Omental fat pad (tissue), 4 donors: ENCODE measurements around the gene ZCWPW1. TPM values are rescaled to one million over a fixed set of nuclear protein-coding genes. Genes with fewer than 3 reads are reported as not detected.
A peak's percentile ranks its signal among the peaks of the same experiment; 100 is the strongest.
"Not testable (repeated sequence)": the region's sequence is repeated elsewhere in the genome, so short reads cannot be mapped to it uniquely, and the experiment has no call there.

ENCODE experiments used
- ATAC-seq: fragments of 150-250 bp; one replicate; pipeline ENCODE4 v1.9.1; 2016; ENCODE audit warnings: mild to moderate bottlenecking, moderate library complexity; ENCODE audit not compliant: low FRiP score
- DNase-seq: peaks from one replicate; pipeline ENCODE4 v3.0.0-alpha.2; 2019; ENCODE audit warnings: low spot score
- total RNA-seq, 4 donors: library from RNA; depleted of rRNA; stranded (reverse); fragments of >200 nt; gene quantifications; one replicate each; pipeline ENCODE4 v1.1.0, GENCODE V29; 2016
- TF ChIP-seq, protein P1 (sequence below), 3 donors: fragments of 450-650 bp; IDR thresholded peaks; one replicate each; pipeline ENCODE4 v1.5.1; 2016 to 2017; ENCODE audit warnings: antibody characterized with exemption in 3 of 3, mild to moderate bottlenecking in 3 of 3, moderate library complexity in 2 of 3

Gene ZCWPW1
- total RNA-seq, 4 donors from 2014 or later = 2.8 to 5.8 (median 3.6) TPM

DNA sequence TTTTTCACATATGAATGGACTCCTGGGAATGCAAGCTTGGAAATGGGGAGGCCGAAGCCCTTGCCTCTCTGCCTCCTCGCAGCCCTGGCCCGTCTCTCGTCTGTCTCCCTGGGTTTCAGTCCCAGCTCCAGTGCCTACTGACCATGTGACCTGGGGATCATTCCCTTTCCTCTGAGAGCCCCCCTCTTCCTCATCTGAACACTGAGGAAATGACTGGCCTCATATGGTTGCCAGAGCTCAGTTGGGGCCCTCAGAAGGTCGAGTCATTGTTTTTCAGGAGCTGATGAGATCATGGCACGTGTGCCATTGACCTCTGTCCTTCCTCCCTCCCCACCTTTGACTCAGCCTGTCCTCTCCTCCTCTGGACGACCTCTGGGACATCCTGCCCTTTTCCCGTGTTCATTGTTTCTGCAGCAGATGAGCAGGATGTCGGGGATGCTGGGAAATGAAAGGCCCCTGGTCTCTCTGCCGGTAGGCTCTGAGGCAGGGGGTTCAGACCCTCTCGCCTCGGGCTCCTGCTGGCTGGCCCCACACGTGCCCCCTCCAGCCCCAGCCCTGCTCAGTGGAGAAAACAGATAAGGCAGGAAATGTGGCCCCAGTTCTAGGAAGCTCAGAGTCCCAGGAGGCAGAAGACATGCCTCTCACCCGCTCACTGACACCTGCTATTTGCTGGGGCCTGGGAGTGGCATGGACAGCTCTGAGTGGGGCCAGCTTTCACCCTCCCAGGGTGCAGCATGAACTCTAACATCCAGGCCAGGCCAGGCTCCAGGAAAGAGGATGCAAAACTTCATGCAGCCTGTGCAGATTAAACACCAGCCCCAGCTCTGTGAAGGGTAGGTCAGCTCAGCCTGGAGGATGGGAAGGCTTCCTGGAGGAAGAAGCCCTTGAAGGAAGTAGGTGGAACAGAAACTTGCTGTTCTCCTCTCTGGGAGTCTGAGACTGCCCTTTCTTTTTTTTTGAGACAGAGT, 16.1 kb upstream of the ZCWPW1 start:
- TF ChIP-seq, protein P1, sequence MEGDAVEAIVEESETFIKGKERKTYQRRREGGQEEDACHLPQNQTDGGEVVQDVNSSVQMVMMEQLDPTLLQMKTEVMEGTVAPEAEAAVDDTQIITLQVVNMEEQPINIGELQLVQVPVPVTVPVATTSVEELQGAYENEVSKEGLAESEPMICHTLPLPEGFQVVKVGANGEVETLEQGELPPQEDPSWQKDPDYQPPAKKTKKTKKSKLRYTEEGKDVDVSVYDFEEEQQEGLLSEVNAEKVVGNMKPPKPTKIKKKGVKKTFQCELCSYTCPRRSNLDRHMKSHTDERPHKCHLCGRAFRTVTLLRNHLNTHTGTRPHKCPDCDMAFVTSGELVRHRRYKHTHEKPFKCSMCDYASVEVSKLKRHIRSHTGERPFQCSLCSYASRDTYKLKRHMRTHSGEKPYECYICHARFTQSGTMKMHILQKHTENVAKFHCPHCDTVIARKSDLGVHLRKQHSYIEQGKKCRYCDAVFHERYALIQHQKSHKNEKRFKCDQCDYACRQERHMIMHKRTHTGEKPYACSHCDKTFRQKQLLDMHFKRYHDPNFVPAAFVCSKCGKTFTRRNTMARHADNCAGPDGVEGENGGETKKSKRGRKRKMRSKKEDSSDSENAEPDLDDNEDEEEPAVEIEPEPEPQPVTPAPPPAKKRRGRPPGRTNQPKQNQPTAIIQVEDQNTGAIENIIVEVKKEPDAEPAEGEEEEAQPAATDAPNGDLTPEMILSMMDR (IDR thresholded peaks at IDR 0.05) = no peak
- ATAC-seq (peak; percentile 61), DNase-seq (no peak)

DNA sequence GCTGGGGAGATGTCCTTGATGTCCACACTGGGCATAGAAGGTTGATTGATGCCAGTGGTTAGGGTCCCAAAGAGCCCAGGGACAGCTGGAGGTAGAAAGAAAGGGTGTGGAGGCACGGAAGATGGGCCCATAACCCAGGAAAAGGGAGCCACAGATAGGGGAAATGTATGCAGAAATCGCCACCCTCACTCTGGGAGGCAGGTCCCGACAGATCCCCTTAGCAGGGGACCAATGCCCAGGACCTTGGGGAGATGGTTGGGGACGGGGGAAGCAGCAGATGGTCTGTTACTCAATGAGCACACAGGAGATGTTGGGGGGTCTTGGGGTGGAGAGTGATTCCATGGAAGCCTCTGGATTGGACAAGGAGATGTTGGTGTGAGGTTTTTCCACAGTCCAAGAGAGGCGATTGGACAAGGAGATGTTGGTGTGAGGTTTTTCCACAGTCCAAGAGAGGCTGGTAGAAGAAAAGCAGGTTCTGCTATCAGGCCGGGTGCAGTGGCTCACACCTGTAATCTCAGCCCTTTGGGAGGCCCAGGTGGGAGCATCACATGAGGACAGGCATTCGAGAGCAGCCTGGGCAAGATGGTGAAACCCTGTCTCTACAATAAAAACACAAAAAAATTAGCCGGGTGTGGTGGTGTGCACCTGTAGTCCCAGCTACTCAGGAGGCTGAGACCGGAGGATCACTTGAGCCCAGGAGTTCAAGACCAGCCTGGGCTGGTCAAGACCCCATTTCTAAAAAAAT, 14.8 kb upstream of the ZCWPW1 start:
- DNase-seq = no peak
- TF ChIP-seq, protein P1 (IDR thresholded peaks at IDR 0.05) = no peak
- no peak for ATAC-seq

DNA sequence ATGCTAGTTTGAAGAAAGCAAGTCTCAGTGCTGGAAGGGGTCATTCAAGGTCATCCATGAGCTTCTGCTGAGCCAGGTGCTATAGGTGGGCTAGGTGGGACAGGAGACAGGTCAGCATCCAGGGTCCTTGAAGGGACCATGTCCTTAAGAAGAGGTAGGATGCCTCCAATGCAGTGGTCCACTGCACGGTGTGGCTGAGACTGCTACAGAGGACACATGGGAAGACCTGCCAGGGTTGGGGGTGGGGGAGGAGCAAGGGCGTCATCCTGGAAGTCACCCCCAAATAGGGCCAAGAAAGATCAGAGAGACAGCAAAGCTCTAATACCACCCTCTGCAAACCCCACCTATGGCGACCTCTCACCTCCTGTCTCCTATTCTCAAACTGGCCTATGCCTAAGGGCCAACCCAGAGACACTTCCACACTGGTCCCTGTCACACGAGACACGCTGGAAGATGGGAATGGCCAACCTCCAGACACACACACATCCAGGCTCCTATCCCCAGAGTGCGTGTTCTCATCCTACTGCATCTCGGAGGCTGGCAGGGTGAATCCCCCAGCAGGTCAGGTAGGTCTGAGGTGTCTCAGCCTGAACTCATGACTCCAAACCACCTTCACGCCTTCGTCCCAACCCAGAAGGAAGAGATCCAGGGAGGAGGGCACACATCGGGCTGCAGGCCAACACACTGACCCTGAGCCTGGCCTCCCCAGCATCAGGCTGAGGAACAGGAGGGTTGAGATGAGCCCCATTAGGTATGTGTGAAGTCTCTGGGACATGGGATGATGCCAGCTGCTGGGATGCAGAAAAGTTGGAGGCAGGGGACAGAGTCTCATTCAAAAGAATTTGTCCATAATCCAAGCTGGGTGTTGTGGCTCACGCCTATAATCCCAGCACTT, 13.4 kb upstream of the ZCWPW1 start:
- TF ChIP-seq, protein P1 (IDR thresholded peaks at IDR 0.05) = no peak
- no peak for ATAC-seq

DNA sequence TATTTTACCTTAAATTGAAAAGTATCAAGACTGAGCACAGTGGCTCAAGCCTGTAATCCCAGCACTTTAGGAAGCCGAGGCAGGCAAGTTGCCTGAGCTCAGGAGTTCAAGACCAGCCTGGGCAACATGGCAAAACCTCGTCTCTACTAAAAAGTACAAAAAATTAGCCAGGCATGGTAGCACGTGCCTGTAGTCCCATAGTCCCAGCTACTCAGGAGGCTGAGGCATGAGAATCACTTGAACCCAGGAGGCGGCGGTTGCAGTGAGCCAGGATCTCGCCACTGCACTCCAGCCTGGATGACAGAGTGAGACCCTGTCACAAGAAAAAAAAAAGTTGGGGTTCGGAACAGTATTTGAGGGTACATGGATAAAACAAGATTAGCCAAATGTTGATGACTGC, 10.7 kb upstream of the ZCWPW1 start:
- ATAC-seq, DNase-seq: not testable (repeated sequence)

More for the DNA sequence above, 13.4 kb upstream of the ZCWPW1 start:
- no peak for DNase-seq

DNA sequence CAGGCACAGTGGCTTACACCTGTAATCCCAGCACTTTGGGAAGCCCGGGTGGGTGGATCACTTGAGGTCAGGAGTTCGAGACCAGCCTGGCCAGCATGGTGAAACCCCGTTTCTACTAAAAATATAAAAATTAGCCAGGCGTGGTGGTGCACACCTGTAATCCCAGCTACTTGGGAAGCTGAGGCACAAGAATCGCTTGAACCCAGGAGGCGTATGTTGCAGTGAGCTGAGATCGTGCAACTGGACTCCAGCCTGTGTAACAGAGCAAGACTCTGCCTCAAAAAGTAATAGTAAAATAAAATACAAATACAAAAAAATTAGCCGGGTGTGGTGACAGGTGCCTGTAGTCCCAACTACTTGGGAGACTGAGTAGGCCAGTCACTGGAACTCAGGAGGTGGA, 10.2 kb upstream of the ZCWPW1 start:
- not testable (repeated sequence) for DNase-seq, ATAC-seq

DNA sequence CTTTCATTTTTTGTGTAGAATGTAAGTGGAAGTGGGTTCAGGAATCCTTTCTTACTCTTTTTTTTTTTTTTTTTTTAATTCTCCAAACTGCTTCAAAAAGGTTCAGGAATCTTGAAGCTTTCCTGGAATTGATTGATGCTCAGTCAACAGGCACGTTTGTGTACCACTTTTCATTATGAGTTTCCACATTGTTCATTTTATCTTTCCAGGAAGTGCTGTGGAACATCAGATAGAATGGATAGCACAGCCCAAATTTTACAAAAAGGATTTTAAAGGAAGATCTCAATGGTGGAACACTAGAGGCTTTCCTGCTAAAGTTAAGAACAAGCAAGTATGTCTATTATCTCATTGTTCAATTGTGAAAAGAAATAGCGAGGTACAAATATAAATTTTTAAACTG, 9.7 kb upstream of the ZCWPW1 start:
- ATAC-seq (no peak), DNase-seq (no peak)
- TF ChIP-seq, protein P1 (IDR thresholded peaks at IDR 0.05) = no peak

DNA sequence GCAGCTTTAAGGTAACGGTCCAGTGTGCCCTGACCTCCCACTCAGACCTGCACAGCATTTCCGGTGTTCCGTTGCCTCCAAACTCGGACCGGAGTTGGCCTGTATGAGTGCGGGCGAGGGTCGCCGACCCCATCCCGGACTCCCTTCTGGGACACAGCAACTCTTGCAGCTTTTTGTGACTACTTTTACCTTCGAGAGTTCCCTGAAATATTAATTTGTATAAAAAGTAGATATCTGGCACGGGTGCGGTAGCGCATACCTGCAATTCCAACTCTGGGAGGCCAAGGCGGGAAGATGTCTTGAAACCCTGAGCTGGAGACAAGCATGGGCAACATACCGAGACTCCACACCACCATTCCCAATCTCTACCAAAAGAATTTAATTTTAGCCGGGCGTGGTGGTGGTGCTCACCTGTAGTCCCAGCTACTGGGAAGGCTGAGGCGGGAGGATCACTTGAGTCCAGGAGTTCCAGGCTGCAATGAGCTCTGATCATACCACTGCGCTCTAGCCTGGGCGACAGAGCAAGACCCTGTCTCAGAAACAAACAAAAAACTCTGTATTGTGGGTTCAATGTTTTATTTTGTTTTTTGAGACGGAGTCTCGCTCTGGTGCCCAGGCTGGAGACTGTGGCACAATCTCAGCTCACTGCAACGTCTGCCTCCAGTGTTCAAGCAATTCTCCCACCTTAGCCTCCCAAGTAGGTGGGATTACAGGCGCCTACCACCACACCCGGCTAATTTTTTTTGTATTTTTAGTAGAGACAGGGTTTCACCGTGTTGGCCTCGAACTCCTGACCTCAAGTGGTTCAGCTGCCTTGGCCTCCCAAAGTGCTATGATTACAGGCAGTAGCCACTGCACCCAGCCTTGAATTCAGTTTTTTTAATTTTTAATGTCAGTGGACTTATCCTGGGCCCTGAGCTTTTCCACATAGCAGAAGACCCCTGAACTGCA, 8.9 kb upstream of the ZCWPW1 start:
- ATAC-seq (no peak), DNase-seq (no peak)
- TF ChIP-seq, protein P1 (IDR thresholded peaks at IDR 0.05) = no peak
